ENCODE data around the gene C11orf65.
"Not testable (repeated sequence)": the region's sequence is repeated elsewhere in the genome, so short reads cannot be mapped to it uniquely, and the experiment has no call there.

C11orf65 gene

GRCh38 chr11:108472681-108473080 is 5.4 kb upstream of the C11orf65 start:
- no peak for DNase-seq

- DNase-seq = no peak
Measured at GRCh38 chr11:108468478-108468864, 1.1 kb upstream of the C11orf65 start.

DNA sequence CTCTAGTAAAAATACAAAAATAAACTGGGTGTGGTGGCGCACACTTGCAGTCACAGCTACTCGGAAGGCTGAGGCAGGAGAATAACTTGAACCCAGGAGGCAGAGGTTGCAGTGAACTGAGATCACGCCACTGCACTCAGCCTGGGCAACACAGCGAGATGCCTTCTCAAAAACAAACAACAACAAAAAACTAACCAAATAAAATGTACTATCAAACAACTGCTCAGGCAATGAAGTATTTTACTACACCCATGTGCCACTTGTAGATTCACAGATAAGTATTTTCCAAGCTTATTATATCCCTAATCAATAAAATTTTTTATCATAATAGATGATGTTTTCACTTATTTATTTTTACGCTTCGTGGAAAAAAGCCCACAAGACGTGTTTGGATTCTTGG is 924 bp downstream of the C11orf65 start:
- no peak for DNase-seq

DNA sequence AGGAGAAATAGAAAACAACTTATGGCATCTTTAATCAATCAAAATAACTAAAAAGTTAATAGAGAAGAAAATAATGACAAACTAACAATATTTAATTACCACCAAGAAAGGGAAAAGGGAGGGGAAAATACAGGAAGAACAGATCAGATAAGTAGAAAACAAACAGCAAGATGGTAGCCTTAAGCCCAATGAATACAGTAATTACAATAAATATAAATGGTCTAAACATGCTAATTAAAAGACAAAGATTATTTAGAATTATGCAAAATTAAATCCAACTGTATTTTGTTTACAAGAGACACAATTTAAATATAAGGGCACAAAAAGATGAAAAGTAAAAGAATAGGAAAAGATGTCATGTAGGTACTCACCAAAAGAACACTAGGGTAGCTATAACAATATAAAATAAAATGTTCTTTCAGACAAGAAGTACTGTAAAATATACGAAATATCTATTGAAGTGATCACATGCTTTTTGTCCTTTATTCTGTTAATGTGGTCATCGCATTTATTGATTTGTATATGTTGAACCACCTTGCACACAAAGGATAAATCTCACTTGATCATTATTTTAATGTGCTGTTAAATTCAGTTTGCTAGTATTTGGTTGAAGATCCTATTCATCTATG is 14.0 kb downstream of the C11orf65 start:
- no peak for DNase-seq

GRCh38 chr11:108441445-108441844 is 25.9 kb downstream of the C11orf65 start:
- DNase-seq = not testable (repeated sequence)

DNA sequence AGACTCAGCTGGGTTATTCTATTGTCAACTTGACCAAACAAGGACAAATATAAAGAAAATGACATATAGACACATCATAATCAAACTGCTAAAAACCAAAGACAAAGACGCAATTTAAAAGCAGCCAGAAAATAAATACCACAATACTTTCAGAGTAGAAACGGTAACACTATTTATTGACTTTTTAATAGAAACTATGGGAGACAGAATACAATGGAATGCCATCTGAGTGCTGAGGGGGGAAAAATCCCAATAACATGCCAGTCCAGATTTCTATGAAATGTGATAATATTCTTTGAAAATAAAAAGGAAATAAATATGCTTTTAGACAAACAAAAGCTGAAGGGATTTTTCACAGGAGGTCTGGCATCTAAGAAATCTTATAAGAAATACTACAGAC is 30.7 kb downstream of the C11orf65 start:
- no peak for DNase-seq

DNA sequence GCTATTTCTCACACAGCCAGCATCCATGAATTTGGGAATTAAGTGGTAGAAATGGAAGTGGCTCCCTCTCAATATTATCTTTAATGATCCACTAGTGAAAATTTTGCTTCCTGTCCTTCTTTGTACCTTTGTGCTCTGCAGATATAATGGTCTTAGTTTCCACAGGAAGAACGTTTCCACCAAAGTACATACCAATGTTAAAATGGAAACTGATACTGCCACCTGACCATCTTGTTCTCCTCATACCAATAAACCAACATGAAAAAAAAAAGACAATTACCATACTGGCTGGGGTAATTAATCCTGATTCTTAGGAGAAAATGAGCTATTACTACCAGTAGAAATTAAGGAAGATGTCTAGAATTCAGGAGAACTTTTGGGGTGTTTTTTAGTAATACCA is 32.3 kb downstream of the C11orf65 start:
- no peak for DNase-seq

DNA sequence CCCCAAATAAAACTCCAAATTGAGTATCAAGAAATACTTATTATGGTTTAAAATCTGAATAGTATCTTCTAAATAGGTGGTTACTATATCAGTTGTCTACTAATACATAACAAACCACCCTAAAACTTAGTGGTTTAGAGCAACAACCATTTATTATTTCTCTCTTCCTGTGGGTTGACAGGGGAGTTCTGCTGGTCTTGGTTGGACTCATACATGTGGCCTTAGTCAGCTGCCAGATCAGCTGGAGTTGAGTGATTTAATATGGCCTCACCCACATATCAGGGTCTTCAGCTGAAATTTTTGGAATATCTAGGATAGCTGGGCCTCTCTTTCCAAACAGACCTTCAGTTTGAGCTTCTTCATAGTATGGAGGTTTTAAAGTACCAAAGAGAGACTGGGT is 34.5 kb downstream of the C11orf65 start:
- no peak for DNase-seq

GRCh38 chr11:108431997-108432396 is 35.3 kb downstream of the C11orf65 start:
- DNase-seq = no peak

DNA sequence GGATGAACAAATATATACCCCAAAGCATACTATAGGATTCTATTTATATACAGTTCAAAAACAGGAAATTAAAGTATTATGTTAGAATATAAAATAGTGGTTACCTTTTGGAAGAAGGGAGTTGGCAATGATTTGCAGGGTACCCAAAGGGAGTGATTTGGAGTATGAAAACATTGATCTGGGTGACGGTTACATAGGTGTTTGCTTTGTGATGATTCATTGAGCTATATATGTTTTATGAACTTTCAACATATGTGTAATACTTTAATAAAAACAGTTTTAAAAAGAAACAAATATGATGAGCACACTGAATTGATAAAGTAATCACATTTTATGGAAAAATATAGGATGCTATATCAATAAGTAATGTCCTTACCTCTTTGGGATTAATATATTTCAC is 36.0 kb downstream of the C11orf65 start:
- no peak for DNase-seq

DNA sequence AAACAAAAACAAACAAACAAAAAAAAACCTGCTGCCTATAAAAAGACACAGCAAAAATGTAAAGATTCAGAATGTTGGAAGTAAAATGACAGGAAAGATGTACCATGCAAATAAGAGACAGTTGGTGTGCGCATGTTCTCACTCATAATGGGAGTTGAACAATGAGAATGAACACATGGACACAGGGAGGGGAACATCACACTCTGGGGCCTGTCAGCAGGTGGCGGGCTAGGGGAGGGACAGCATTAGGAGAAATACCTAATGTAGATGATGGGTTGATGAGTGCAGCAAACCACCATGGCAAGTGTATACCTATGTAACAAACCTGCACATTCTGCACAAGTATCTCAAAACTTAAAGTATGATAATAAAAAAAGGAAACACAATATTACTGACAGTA is 49.8 kb downstream of the C11orf65 start:
- DNase-seq = not testable (repeated sequence)

- no peak for DNase-seq
Measured at GRCh38 chr11:108414958-108415357, 52.4 kb downstream of the C11orf65 start.

DNA sequence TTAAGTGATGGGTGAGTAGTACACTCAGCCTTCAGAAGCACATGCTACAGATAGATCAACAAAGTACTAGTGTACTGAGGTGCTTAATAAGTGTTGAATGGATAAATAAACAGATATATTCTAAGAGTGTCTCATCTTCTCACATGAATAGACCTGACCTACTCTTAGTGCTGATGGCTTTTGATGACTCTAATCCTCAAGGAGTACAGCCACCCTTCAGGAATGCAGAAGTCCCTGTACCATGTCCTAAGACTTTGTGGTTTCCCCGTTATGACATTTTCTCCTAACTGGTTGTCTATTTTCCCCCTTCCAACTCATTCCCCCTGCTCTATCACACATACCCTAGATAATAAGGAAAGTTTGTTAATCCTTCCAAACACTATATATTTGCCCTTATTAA is 61.6 kb downstream of the C11orf65 start:
- DNase-seq = no peak

DNA sequence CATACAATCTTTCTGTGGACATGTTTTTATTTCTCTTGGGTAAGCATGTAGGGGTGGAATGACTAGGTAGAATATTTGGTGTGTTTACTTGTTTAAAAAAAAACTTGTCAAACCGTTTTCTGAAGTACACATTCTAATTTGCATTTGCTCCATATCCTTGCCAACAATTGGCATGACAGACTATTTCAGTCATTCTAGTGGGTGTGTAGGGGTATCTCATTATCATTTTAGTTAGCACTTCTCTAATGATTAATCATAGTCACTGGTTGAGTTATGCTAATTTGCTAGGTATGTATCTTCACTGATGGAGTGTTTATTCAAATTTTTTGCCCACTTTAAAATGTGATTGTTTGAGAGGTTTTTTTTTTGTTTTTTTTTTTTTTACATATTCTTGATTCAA is 64.3 kb downstream of the C11orf65 start:
- no peak for DNase-seq

DNA sequence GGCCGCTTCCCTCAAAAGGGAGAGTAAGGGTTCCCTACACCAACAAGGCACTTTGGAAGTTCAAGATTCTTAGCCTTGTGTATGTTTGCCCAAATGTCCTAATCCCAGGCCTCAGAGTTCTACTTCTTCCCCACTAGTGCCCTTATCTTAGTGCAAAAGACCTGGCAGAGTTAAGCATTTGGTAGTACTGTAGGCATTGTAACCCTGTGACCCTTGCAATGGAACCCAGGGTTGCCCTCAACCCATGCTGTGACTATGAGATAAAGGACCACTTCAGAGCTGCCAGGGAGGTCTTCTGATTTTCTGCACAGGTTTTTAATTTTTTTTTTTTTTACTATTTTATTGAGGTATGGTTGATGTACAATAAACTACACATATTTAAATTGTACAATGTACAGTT is 65.1 kb downstream of the C11orf65 start:
- DNase-seq = no peak

GRCh38 chr11:108398439-108398838 is 68.9 kb downstream of the C11orf65 start:
- no peak for DNase-seq

DNA sequence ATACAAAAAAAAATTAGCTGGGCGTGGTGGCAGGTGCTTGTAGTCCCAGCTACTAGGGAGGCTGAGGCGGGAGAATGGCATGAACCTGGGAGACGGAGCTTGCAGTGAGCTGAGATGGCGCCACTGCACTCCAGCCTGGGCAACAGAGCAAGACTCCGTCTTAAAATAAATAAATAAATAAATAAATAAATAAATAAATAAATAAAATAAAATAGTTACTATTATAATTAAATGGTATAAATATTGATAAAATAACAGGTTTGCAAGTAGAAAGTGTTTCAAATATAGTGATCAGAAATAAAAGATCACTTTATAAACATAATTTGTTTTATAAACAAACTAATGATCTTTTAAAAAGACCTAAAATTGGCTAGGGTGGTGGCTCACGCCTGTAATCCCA is 70.7 kb downstream of the C11orf65 start:
- not testable (repeated sequence) for DNase-seq

GRCh38 chr11:108394744-108395284 is 72.5 kb downstream of the C11orf65 start:
- no peak for DNase-seq

GRCh38 chr11:108393046-108393445 is 74.3 kb downstream of the C11orf65 start:
- DNase-seq = no peak

GRCh38 chr11:108392353-108392752 is 75.0 kb downstream of the C11orf65 start:
- no peak for DNase-seq

DNA sequence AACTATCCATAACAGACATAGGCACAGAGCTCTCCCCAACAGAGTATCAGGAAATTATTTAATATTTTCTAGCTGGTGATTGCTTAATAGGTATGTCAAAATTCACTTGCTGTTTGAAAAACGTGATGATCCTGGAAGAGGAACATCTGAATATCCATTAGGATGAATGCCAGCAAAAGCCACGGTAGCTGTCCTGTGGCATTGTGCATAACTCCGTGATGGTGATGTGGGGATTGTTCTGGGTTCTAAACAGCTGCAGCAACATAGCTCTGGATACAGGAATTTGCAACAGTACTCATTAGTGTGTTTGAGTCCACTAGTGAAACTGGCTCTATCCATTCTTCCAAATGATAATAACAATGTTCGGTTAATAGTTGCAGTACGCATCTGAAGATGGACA is 78.8 kb downstream of the C11orf65 start:
- DNase-seq = no peak

- DNase-seq = not testable (repeated sequence)
Measured at GRCh38 chr11:108373505-108373904, 93.8 kb downstream of the C11orf65 start.

- no peak for DNase-seq
Measured at GRCh38 chr11:108370990-108371389, 96.3 kb downstream of the C11orf65 start.

- no peak for DNase-seq
Measured at GRCh38 chr11:108370315-108370714, 97.0 kb downstream of the C11orf65 start.

DNA sequence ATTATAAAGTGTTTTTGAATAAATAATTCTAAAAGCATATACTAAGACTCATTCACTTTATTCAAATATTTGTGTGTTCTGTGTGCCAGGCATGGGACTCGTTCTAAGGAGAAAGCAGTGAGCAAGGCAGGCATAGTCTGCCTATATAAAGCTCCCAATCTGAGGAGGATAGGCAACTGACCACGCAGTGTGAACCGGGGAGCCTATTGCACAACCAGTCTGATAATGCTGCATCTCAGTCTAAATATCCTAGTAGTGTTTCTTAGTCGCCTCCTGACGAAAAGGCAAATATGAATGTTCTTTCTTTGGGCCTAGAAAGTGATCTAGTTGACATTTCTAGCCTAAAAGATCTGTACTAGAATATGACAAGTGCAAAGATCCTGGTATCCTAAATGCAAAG is 98.3 kb downstream of the C11orf65 start:
- no peak for DNase-seq

All from activated CD4-positive, CD25-positive, alpha-beta regulatory T cell (primary cell).